GM12878 (cell line): Measurements from ENCODE around the gene GPHB5. TPM values are rescaled to one million over a fixed set of nuclear protein-coding genes. Genes with fewer than 3 reads are reported as not detected.
A peak's percentile ranks its signal among the peaks of the same experiment; 100 is the strongest.

ENCODE experiments used
- TCF7 ChIP-seq: IDR thresholded peaks from 2 replicates; pipeline ENCODE4 v1.6.1; 2014; ENCODE audit warnings: antibody characterized with exemption, borderline replicate concordance
- YBX1 ChIP-seq: fragments of 450-650 bp; IDR thresholded peaks from 2 replicates; pipeline ENCODE4 v1.6.1; 2016; ENCODE audit warnings: antibody characterized with exemption
- polyA plus RNA-seq, 11 experiments: library from polyadenylated mRNA; depleted of rRNA in 4 of 11; unstranded in 6 of 11; stranded (reverse) in 5 of 11; fragments of >200 nt; fragmentation: Nextera tagmentation in 4 of 11; fragmentation: Illumina TruSeq in 1 of 11; extraction: Ambion mirVana in 4 of 11; extraction: Trizol in 1 of 11; gene quantifications; 1 replicate in 1 of 11; 2 replicates in 10 of 11; pipeline versions ENCODE4 v1.2.1 to v1.2.3, GENCODE V29; 2011 to 2016; ENCODE audit warnings: inconsistent platforms in 2 of 11, missing spikeins in 2 of 11, low read depth in 1 of 11
- total RNA-seq, 4 experiments: library from RNA; depleted of rRNA in 3 of 4; stranded (reverse); fragments of >200 nt in 3 of 4; fragmentation: Illumina TruSeq in 1 of 4; extraction: Trizol in 1 of 4; gene quantifications; 2 replicates each; pipeline versions ENCODE4 v1.2.1 to v1.2.3, GENCODE V29; 2013 to 2021
- TF ChIP-seq, protein P1 (sequence below): IDR thresholded peaks from 2 replicates; pipeline ENCODE4 v1.6.1; 2011; ENCODE audit warnings: borderline replicate concordance, low read depth, mild to moderate bottlenecking, moderate library complexity, low read length; ENCODE audit not compliant: insufficient read depth, poor library complexity, severe bottlenecking
- TF ChIP-seq, protein P2 (sequence below): IDR thresholded peaks from 2 replicates; pipeline ENCODE4 v1.6.1; 2011; ENCODE audit warnings: low read depth, low read length, improper control_type of control experiment, borderline replicate concordance
- TF ChIP-seq, protein P3 (sequence below): fragments of 450-650 bp; IDR thresholded peaks from 2 replicates; pipeline ENCODE4 v1.6.1; 2018; ENCODE audit warnings: borderline replicate concordance, mild to moderate bottlenecking; ENCODE audit not compliant: partially characterized antibody

The GPHB5 gene
- total and polyA plus RNA-seq, 10 of the 15 experiments (the other 5 are each of a cell fraction or from before 2014, with no cell fraction given), result not detected

DNA sequence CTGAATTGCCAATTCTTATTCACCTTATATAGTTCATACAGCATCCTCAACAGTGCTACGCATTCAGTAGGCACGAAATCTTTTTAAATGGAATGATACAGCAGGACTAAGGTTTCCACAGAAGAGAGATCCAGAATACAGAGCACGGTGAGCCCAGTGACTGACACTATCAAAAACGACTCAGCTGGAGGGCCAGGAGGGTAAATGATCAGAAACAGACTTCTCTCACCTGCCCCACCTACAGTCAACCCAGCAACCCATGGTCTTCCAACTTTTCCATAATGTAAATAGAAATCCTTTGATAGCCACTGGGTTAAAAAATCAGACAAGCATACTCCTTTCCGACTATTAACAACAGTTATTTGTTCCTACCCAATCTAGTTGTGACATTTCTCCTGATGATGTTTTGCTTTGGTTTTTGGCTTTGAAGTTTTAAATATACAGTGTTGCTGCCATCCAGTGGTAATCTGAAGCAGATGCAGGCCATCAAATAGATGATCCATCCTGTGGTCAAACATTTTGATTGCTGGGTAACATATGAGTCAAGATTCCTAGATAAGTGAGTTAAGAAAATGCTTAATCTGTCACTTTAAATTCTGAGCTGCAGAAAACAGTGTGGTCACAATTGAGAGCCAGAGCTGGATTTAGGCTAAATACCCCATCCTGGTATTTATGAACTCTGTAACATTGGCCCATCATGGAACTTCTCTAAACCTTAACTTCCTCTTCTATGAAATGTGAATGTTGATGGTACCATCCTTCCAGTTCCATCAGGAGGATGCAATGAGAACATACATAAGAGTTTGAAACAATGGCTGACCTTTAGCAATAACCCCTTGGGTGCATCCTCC is 42.0 kb downstream of the GPHB5 start (continued):
- no peak for TF ChIP-seq YBX1
- TF ChIP-seq, protein P1, sequence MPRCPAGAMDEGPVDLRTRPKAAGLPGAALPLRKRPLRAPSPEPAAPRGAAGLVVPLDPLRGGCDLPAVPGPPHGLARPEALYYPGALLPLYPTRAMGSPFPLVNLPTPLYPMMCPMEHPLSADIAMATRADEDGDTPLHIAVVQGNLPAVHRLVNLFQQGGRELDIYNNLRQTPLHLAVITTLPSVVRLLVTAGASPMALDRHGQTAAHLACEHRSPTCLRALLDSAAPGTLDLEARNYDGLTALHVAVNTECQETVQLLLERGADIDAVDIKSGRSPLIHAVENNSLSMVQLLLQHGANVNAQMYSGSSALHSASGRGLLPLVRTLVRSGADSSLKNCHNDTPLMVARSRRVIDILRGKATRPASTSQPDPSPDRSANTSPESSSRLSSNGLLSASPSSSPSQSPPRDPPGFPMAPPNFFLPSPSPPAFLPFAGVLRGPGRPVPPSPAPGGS, result no peak
- TF ChIP-seq, protein P2, sequence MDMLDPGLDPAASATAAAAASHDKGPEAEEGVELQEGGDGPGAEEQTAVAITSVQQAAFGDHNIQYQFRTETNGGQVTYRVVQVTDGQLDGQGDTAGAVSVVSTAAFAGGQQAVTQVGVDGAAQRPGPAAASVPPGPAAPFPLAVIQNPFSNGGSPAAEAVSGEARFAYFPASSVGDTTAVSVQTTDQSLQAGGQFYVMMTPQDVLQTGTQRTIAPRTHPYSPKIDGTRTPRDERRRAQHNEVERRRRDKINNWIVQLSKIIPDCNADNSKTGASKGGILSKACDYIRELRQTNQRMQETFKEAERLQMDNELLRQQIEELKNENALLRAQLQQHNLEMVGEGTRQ, result no peak
- TF ChIP-seq TCF7, result peak; percentile 45; the same call in 1 of the 2 replicates
- TF ChIP-seq, protein P3, sequence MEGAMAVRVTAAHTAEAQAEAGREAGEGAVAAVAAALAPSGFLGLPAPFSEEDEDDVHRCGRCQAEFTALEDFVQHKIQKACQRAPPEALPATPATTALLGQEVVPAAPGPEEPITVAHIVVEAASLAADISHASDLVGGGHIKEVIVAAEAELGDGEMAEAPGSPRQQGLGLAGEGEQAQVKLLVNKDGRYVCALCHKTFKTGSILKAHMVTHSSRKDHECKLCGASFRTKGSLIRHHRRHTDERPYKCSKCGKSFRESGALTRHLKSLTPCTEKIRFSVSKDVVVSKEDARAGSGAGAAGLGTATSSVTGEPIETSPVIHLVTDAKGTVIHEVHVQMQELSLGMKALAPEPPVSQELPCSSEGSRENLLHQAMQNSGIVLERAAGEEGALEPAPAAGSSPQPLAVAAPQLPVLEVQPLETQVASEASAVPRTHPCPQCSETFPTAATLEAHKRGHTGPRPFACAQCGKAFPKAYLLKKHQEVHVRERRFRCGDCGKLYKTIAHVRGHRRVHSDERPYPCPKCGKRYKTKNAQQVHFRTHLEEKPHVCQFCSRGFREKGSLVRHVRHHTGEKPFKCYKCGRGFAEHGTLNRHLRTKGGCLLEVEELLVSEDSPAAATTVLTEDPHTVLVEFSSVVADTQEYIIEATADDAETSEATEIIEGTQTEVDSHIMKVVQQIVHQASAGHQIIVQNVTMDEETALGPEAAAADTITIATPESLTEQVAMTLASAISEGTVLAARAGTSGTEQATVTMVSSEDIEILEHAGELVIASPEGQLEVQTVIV, result no peak
